HG03066 (cell line): ENCODE results near the gene ANHX.

Source experiments
- ATAC-seq: cut with Tn5 transposase; IDR thresholded peaks from one replicate; pipeline ENCODE4 v1.9.1; 2021; ENCODE audit warnings: low read depth; ENCODE audit not compliant: unreplicated experiment

Gene ANHX

GRCh38 chr12:133203344-133204263 lies 32.1 kb downstream of the ANHX start:
- ATAC-seq: no peak

- ATAC-seq: no peak
These were observed 33.0 kb downstream of the ANHX start for GRCh38 chr12:133202493-133203343.

DNA sequence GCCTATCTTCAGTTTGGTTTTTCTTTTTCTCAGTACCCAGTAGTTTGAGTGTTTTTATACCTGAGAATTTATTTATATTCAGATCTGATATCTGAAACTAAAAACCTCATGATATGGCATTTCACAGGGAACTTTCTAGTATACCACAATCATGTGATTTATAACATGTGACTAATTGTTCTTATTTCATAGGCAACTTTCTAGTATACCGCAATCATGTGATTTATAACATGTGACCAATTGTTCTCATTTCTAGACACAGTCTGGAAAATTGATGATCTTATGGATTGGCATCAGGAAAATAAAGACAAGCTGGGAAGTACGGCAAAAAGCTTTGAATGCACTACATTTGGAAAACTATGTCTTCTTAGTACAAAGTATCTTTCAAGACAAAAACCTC lies 33.8 kb downstream of the ANHX start:
- ATAC-seq: no peak

GRCh38 chr12:133192847-133193246 lies 42.8 kb downstream of the ANHX start:
- ATAC-seq: no peak

DNA sequence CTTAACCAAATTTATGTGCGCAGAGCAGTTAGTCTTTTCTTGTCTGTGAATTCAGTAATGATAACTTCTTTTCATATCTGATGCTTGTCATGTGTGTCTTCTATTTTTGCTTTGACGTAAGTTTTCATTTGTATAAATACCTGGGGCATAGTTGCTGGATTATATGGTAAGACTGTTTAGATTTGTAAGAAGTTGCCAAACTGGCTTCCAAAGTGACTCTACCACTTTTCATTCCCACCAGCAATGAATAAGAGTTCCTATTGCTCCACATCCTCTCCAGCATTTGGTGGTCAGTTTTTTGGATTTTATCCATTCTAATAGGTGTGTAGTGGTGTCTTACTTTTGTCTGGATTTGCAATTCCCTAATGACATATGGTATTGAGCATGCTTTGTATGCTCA lies 45.5 kb downstream of the ANHX start:
- ATAC-seq: no peak

- ATAC-seq: peak; percentile 91
These were observed 54.3 kb downstream of the ANHX start, which contains the start of gene ZNF268 for GRCh38 chr12:133181238-133181959. ZNF268 (plus strand) TSS chr12:133181495; CDS start chr12:133181998, 503 bp downstream.

- no peak for ATAC-seq
These were observed 55.0 kb downstream of the ANHX start for GRCh38 chr12:133180669-133181068.

GRCh38 chr12:133174901-133175300 lies 60.8 kb downstream of the ANHX start:
- no peak for ATAC-seq

GRCh38 chr12:133172491-133172890 lies 63.2 kb downstream of the ANHX start:
- ATAC-seq: no peak
